Stimulated activated CD8-positive, alpha-beta memory T cell treated with anti-CD3 and anti-CD28 coated beads, Interleukin-4, amount 100 ng/mL, for 24 hours (primary cell): ENCODE measurements around the gene BRDT.
"Not testable (repeated sequence)": the region's sequence is repeated elsewhere in the genome, so short reads cannot be mapped to it uniquely, and the experiment has no call there.

Experiments used
- DNase-seq: peaks from one replicate; pipeline ENCODE4 v3.0.0-alpha.2; 2020; ENCODE audit warnings: low read depth

Gene BRDT

GRCh38 chr1:91993256-91993655, 44.1 kb downstream of the BRDT start:
- DNase-seq: no peak

- DNase-seq: peak; percentile 6
Measured at GRCh38 chr1:91997607-91998195, 48.5 kb downstream of the BRDT start.

DNA sequence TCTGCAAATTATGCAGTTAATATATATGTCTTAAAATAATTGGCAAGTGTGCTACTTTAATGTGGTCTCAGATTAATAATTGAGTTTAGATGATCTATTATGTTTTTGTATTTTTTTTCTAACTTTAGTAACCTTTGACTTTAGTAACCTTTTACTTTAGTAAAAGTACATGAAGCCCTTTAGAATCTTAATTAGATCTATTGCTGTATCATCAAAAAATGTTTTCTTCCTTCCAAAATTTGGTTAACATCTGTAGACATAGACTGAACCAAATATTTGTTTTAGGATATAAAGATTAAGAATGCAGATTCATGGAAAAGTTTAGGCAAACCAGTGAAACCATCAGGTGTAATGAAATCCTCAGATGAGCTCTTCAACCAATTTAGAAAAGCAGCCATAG, 54.9 kb downstream of the BRDT start:
- no peak for DNase-seq

- no peak for DNase-seq
Measured at GRCh38 chr1:92013923-92014322, 64.7 kb downstream of the BRDT start.

- DNase-seq: no peak
Measured at GRCh38 chr1:92016720-92017316, 67.6 kb downstream of the BRDT start.

- no peak for DNase-seq
Measured at GRCh38 chr1:92017656-92018055, 68.5 kb downstream of the BRDT start.

GRCh38 chr1:92026042-92026441, 76.8 kb downstream of the BRDT start:
- DNase-seq: not testable (repeated sequence)

DNA sequence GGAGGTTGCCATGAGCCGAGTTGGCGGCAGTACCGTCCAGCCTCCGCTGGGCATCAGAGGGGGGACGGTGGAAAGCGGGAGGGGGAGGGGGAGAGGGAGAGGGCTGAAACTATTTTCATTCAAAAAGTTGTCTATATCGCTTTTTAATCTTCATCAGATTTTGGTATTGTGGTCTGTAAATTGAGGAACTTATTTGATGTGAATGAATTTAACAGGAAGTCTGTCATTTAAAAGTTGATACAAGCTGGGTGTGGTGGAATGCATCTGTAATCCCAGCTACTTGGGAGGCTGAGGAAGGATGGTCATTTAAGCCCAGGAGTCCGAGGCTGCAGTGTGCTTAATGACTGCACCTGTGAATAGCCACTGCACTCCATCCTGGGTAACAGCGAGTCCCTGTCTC, 77.6 kb downstream of the BRDT start:
- DNase-seq: no peak

DNA sequence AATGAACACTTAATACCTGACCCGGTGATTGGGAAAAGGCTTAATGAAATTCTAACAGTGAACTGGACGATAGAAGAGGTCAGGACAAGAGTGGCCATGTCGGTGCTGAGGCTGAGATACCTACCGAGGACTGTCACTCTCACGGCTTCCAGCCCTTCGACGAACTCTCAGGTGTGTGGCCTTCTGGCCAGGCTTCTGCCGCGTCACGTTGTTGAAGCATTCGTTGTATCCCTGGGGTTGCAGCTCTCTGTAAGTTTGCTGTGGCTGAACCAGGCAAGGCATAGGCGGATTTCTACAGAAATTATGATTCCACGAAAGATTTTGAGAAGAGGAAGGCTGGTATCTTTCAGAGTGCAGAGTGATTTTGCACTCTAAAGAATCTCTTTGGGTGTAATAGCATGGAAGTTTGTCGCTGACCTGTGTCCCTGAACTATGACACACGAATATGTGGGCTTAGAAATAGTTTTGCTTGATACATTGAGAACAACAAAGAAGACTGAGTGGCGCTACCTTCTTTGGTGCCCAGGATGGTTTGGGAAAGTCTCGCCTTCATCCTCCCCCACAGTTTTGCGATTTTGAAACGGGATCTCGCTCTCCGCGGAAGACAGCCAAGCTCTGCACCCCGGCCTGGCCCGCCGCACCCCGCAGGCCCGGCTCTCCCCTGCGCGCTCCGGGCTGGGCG, 80.2 kb downstream of the BRDT start:
- no peak for DNase-seq

- no peak for DNase-seq
Measured at GRCh38 chr1:92030656-92031107, 81.5 kb downstream of the BRDT start.

- no peak for DNase-seq
Measured at GRCh38 chr1:92031281-92032110, 82.3 kb downstream of the BRDT start.

DNA sequence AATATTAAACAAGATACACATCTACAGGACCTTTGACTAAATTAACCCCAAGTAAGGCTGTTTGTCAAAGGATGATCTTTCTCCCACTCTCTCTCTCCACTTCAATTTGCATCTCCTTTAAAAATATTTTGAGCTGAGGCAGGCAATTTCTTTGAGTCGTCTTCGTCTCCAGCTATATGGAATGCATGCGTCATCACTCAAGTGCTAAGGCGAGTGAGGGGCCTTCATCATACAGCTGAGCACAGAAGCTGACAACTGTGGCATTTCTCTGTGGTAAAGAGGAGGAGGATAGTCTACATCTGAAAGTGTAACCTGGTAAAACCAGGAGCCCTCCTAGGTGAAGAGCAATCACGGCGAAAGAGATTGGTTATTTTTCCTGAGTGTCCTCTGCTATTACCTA, 88.2 kb downstream of the BRDT start:
- no peak for DNase-seq

DNA sequence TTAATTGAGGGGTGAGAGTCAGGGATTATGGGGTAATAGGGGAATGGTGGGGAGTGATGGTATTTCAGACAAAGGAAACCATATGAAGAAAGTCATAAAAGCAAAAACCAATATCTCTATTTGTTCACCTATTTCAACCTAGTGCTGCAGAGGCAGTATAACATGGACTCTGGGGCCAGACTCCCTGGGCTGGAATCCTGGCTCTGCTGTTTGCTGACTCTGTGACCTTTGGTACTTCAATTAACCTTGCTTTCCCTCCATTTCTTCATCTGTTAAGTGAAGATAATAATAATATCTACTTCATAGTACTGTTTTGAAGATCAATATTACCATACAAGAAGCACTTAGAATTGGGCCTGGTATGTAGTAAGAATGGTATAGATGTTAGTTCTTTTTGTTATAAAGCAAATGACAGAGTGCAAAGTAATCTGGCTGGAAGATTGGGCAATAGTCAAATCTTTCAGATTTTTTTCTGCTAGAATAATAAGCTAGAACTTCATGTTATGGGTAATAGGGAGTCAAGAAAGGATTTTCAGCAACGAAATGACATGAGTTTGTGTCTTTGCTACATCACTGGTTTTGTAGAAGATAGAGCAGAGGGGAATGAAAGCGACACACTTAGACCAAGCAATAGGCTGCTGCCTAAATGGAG, 89.6 kb downstream of the BRDT start:
- no peak for DNase-seq

GRCh38 chr1:92040971-92041370, 91.8 kb downstream of the BRDT start:
- no peak for DNase-seq

GRCh38 chr1:92043621-92044020, 94.4 kb downstream of the BRDT start:
- DNase-seq: no peak

DNA sequence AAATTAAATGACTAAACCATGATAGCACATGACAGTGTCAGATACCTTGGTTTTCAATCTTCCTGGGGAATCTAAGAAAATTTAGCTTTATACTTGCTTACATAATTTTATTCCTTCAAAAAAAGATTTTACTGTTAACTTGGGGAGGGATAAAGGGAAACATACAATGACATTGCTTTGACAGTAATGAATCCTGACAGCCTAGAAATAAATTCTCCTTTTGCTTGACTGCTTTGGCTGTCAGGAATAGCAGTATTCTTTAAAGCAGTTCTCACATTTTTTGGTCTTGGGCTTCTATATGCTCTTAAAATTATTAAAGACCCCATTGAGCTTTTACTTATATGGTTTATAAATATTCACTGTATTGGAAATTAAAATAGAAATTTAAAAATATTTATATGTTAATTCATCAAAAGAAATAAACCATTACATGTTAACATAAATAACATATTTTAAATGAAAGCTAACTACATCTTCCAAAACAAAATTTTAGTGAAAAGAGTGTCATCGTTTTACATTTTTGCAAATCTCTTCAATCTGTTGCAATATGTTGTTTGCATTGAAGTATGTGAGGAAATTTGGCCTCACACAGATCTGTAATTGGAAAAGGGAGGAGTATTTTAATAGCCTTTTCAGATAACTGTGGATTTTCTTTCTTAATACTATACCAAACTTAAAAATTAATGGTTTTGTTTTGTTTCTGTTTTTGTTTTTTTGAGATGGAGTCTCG, 96.7 kb downstream of the BRDT start:
- DNase-seq: no peak

GRCh38 chr1:92051948-92052347, 102.7 kb downstream of the BRDT start:
- no peak for DNase-seq
